ENCODE data around the gene MOG.
A peak's percentile ranks its signal among the peaks of the same experiment; 100 is the strongest.

Gene MOG

DNA sequence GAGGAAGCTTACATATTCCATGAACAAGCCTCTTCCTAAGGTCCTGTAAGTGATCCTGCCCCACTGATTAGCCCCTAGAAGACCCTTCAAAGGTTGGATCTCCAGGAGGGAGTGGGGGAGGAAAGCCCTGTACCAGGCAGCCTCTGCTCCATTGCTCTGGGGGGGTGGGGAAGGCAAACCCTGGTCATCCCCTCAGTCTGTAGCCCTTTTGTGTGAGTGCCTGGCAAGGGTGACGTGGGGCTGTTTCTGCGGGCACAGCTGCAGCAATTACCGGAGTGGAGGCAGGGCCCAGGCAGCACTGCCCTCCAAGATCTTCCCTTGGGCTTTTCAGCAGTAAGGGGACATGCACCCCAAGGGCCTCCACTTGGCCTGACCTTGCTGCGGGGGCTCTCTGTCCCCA is at the start of gene MOG:
Gene MOG, plus strand, starts transcription at position 295 of the 400 bp plus-strand sequence. CDS start 118 bp downstream, outside the sequence.
- peak in 57 of 58 donors; percentile 4 to 96 (median 78) for DNase-seq

DNA sequence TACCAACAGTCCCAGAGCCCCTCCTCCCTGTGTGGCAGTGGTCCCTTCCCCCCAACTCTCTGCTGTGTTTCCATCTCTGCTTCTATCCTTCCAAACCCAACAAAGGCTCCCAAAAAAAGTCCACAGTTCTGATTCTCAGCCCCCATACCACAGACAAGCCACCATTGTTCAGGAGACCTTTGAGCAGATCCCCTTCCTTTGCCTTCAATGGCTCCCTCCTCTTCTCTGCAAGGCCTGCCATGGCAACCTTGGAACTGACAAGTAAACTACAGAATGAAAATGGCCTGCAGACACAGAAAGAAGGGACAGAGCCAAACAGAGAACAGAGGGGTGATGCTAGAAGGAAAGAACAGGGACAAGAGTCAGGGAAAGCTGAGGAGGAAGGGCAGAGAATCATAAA is 48.8 kb upstream of the MOG start:
- peak in 13 of 58 donors; percentile 12 to 71 (median 40) for DNase-seq

DNA sequence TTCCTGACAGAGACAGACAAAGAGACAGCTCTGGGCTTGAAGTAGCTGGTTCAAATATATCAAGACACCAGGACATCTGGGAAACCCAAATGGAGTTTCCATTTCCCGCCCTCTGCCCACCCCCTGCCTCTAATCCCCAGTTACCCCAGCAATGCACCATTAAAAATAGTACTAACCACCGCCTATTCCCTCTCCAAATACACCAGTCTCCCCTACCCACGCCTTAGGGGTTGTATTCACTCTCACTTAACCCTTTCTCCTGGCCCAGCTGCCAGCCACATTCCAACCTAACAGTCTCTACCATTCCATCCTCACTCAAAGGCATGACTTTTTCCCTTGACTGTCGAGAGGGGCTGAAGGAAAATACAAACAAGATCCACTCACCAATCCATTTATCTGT is 46.4 kb upstream of the MOG start:
- no peak for DNase-seq

DNA sequence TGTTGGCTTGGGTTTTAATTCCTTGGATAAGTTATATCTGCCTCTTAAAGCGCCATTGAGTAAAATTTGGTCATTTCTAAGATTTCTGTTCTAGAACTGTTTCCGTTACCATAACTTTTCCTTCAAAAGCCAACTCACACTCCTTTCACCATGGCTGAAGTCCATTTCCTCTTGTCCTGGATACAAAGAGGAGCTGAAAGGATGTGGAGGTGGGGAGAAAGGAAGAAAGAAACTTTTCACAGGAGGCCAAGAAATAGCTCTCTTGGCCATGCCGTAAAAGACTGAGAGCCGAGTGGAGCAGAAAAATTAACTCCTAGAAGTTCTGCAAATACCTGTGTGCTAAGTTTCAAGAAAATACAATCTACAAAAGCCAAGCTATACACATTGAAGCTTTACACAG is 45.5 kb upstream of the MOG start:
- peak in 4 of 58 donors; percentile 29 to 68 (median 40) for DNase-seq

DNA sequence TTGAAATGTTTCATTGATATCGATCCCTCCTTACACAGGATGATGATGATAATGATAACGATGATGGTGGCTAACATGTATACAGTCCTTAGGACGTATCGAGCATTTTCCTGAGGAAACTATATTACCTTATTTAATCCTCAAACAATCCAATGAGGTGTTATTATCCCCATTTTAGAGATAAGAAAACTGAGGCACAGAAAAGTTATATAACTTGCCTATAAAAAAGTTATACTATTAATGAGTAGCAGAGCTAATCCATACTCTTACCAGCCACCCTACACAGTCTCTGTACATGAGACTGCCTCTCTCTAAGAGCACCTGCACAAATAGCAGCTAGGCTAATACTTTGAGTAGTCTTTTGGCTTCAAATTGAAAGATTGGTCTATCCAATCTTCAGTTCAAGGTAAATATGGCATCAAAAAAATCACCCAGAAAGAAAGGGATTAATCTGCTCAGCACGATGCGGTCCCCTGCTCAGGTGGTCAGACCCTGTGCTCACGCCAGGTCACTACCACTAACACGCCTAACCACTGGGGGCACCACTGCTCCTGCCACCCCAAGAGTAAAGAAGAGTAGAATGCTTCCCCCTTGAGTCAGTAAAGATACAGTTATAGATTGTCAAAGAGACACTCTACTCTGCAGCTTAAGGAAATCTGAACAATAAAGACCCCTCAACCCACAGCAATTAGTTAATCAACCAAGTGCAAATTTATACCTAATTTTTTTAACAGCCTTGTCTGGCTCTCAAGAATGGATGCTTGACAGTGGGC is 38.9 kb upstream of the MOG start:
- DNase-seq, result no peak

DNA sequence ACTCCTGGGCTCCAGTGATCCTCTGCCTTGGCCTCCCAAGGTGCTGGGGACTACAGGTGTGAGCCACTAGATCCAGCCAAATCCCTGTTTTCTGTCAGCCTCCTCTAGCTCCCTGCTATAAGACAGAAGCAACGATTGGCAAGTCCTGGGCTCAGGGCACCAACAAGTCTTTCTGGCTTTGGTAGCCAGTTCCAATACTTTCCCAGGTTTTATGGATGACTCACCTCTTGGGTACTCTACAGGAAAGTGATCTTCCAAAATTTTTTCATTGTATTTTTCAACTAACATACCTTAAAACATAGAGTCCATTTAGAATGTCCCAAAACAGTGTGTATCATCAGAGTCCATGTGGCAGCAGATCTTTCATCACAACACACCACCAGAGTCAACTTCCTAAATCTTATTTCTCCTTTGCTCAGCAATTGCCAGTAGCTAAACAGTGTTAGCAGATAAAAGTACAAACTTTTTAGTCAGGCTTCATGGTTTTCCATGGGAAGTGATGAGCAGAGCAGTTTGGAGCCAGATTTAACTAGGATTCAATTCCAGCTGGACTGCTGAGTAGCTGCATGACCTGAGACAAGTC is 37.2 kb upstream of the MOG start:
- DNase-seq, result no peak

DNA sequence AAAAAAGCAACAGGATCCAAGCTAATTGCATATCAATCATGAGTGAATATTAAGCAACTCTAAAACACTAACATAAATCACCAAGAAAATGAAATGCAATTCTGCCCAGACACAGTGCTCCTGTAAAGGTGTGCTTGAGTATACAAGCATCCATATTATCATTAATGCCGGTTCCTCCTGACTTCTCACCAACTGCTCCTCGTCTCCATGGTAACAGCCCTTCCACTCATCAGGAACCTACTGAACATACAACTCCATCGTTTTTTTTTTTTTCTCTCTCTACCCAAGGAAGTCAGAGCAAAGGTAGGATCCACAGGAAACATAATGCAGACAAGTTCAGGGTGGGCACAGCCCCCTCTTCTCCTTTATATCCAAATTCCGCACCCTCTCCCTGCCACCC is 36.3 kb upstream of the MOG start:
- no peak for DNase-seq

DNA sequence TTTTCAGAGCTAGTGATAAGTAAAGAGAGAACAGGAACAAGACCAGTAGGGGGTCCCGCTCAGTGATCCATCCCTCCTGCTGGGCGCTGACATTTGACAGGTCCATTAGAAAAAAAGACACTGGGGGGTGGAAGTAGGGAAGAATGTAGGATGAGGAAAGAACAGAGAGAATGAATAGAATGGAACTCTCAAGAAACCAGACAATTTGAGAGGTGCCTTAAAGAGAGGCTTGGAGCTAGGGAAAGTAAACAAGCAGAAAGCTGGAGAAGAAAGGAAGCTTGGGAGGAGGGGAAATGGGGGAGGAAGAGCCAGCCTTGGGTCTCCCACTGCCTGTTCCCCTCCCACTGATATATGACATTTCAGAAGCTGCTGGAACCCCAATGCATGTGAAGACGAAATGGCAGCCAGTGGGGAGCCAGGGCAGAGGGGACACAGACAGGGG is 32.4 kb upstream of the MOG start:
- DNase-seq, result no peak

DNA sequence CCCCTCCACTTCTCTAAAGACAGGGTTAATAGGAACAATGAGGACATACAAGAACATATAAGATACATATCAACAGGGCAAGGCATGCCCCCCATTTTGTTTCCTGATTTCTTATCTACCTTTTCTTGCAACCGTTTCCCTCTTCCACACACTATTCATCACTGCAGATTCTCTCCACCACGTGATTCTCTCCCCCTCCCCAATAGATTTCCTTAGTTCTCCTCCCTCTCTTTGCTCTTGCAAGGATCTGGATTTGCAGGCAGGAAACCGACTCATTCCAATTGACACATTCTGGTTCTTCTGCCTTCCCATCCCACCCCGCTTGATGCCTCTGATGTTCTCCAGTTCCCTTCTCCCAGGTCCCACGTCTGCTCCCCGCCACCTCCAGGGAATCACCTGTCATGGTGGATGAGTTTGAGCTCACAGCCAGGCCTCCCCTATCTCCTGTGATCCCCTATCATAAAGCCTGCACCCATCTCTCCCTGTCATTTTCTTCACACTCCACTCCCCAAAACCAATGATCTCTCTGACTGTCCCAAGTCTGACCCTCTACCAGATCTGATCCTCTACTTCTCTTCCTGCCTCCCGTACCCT is 31.5 kb upstream of the MOG start:
- peak in 1 of 58 donors; percentile 15 for DNase-seq

DNA sequence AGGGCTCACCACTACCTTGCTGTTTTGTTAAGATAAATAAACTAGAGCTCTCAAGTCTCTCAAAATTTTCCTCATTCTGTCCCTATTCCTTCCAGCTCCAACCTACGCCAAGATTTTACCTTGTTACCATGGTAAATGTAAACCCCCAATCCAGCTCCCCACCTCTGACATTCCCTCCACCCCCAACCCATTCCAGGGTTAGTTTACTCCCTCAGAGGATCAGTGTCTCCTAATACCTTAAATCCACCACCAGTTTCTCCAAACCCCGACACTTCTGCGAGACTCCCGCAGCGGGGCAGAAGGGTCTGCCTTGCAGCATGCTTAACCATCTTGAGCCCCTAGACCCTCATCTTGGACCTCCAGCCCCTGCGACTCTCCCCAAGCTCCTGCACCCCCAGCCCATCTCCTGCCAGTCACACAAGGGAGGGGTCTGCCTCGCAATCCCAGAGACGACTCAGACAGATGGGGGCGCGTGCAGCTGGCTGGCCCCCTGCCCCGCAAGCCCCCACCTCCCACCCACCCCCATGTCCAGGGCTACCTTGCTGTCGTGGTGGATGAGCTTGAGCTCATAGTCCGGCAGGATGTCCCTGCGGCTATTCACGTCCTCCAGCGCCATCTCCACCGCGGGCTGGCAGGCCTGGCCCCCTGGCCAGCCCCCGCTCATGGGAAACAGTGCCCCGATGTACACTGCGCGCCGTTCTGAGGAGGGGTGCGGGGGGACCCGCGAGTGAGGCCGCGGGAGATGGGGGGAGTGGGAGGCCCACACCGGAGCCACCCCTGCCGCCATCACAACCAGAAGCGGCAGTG is 29.7 kb upstream of the MOG start:
- peak in 2 of 58 donors; percentile 31 to 68 for DNase-seq

DNA sequence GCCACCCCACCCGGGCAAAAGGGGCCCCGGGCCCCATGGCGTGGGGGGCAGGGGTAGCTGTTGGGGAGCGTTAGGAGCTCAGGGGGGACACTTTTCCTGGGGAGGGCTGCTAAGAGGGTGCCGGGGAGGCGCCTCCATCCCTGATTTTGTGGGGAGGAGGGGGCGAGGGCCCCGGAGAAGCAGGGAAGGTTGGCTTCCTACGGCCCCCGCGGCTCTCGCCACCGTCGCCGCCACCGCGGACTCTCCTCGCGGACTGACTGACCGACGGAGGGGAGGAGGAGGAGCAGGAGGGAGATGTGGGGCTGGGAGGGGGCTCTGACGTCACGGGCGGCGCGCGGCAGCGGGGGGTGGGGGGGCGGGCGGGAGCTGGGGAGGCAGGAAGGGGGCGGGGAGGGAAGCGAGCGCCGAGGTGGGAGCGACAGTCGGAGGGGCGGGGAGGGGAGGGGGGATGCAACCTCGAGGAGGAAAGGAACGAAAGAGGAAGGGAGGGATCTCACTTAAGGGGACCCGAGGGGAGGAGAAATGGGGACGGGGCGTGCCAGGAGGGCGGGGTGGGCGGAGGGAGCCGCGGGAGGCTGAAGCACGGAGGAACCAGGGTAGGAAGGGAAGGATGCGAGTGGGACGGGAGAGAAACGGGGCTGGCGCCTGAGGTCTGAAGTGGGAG is 29.0 kb upstream of the MOG start:
- DNase-seq, result peak in 52 of 58 donors; percentile 38 to 86 (median 64)

DNA sequence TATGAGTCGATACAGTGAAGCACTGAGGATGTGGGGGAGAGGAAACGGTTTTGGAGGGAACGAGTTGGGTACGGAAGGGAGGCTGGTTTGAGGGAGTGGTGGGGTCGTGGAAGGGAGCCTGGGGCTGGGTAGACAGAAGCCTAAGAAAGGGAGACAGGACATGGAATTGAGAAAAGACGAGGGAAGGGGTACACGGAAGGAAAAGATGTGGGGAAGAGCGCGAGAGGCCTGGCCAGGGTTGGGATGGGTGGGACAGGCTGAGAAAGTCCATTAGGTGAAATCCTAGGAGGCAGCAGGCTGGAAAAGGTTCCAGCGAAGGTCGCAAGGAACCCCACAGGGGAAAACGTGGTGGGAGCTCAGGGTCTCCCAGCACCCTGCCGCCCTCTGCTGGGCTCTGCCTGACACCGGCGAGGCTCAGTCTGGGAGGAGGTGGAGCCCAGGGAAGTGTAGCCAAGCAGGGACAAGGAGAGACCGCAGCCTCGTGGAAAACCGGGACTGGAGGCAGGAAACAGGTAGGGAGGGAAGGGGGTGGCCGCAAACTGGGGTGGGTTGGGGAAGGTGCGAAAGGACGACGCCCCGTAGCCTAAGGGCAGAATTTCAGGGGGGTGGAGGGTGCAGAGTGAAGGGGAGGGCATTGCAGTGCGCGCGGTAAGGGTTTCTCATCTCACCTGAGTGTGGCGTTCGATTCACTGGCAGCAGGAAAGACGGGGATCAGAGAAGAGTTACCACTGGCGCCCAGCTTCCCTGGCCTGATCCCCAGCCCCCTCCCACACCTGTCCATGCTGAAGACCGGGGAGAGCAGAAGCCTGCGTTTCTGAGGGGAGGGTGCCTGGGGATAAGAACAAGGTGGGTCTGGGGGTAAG is 28.2 kb upstream of the MOG start:
- peak in 56 of 58 donors; percentile 19 to 87 (median 66) for DNase-seq

DNA sequence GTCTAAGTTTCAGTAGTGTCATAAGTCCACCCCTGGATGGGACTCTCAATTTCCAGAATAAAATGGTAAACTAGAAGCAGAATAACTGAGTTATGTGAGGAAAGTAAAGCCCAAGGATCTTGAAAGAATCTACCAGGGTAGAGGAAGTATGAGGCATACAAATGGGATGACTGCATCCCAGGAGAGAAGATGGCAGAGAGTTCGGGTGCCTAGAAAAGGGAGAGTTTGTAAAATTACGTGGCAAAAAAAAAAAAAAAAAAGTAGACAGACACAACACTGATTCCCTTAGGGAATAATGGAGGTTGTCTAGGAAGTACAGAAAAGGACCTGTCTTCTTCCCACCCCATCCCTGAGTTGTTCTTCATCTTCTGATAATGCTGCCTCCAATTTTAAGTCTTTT is 27.3 kb upstream of the MOG start:
- no peak for DNase-seq

DNA sequence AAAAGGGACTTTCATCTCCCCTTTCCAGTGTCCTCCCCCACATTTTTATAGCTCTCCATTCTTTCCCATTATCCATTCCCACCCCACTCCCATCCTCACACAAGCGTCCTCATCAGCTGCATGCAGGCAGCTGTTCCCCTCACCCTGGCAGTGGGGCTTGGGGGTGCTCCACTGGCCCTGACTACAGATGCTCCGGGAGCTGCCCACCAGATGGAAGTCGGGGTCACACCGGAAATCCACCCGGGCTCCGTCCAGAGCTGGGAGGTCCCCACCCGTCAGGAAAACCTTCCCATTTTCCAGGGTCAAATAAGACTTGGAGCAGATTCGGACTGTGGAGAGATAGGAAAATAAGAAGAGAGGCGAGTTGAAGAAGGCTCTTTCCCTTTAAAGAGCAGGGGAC is 26.6 kb upstream of the MOG start:
- DNase-seq, result no peak

DNA sequence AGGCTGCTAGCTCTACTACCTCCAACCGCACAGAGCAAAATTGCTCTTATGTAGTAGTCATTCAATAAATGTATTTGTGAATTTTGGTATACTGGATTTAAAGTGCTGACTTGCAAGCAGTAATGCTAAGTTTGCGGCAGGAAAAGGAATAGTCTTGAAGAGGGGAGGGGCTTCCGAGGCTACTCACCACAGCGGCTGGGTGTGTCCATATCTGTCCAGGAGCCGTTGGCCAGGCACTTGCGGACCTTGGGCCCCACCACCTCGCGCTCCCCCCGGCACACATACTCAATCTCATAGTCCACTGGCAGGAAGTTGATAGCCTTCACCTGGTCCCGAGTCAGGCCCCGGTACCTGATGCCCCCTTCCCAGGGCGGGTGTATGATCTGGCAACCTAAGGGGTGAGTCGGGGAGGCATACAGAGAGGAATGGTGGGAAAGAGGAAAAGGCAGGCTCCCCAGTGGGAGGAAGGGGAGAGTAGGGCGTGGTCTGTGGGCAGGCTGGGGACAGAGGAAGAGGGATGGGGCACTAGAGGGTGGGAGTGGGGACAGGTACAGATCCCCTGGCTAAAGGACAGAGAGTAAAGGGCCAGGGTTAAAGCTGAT is 25.6 kb upstream of the MOG start:
- DNase-seq, result no peak

DNA sequence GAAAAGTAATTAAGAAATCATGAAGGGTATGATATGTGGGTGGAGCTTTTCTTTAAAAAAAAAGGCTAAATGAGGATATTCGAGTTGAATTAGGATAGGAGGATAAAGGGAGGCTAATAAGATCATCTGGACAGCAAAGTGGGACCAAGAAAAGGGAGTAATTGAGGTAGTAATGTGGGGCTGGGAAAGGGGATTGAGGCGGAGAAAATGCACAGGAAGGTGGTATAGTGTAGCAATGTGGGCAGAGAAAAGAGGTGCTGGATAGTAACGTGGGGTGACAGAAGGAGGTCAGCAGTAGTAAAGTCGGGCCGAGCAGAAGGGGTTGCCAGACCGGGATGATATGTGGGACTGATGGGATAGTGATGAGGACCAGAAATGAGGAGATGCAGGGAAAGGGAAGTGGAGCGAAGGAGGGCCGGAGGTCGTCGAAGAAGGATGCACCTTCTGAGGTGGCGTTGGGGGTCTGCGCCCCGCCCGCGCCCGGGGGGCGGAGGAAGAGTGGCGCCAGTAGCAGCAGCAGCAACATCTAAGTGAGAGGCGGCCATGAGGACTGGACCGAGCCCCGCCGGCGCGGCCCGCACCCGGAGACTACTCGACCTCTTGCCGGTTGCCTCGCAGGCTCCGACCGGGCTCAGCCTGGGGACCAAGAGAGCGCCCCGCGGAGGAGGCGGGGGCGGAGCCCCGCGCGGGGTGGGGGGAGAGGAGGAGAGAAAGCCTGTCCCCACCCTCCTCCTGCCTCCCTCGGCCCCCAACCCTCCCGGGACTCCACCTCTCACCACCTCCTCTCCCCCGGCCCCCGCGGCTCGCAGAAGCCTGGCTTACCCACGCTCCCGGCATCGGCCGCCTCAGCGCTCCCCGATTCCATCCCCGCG is 24.8 kb upstream of the MOG start:
- peak in 46 of 58 donors; percentile 17 to 76 (median 50) for DNase-seq

DNA sequence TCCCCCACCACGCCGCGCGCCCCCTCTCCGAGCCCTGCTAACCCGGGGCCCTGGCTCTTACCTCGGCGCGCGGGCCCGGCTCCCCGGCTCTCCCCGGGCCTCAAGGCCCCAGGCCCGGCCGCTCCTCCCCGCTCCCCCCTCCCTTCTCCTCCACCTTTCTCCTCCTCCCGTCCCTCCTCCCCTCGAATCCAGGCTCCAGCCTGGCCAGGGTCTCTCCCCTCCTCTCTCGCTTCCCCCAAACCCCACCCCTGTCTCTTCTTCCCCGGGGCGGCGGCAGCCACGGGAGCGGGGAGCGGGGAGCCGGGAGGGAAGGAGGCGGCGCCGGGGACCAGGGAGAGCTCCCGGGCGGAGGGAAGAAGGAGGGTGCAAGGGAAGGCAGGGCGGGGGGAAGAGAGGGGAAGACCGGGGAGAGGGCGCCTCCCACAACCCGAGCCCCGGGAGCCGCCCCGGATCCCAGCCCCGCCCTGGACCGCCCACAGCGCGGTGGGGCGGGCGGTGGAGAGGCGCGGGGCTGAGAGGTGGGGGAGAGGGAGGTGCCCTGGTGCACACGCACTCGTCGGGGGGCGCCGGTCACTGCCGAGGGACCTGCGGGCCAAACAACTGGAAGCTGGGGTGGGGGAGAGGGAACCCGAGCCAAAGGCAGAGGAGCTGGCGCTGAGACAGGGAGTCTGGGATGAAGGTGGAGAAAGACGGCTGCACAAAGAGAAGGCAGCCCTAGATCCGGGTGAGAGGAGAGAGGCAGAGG is 23.9 kb upstream of the MOG start, which contains the start of gene GABBR1:
Gene GABBR1, minus strand, starts transcription at position 395 of the 745 bp plus-strand sequence. CDS start 798 bp downstream, outside the sequence.
- DNase-seq, result peak in 56 of 58 donors; percentile 39 to 93 (median 77)

DNA sequence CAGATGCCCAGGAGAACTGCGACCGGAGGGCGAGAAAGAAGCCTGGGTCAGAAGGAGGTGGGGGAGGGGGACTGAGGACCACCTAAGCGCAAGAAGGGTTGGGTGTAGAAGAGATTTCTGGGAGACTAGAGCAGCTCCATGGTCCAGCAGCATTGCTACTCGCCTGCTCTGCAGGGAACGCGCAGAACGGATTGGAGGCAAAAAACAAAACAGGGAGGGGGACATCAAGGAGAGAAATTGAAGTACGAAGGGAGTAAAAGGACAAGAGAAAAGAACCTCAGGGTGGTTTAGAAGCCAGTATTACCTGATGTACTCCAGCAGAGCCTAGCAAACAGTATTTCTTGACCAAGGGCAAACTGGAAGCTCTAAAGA is 23.4 kb upstream of the MOG start:
- peak in 9 of 58 donors; percentile 43 to 76 (median 65) for DNase-seq

Measured in anterior cingulate cortex (tissue), 58 donors.